Mesenteric fat pad (tissue), 1 donor: Measurements from ENCODE around the gene MCM3AP. TPM values are rescaled to one million over a fixed set of nuclear protein-coding genes. Genes with fewer than 3 reads are reported as not detected.

Source experiments
- DNase-seq: peaks from one replicate; pipeline ENCODE4 v3.0.0-alpha.2; 2020; ENCODE audit warnings: low spot score
- total RNA-seq: library from RNA; stranded (reverse); fragmentation: NEBNext Ultra II Directional; extraction: Animal tissue kit (Norgen Biotek cat#: 25700); gene quantifications from one replicate; pipeline ENCODE4 v1.2.1, GENCODE V29; 2021
- donor health status: DM: yes; HTN: yes; CAD: no.

Gene MCM3AP
- total RNA-seq, 1 donor from 2014 or later: 89.8 TPM

GRCh38 chr21:46274797-46275390, 10.5 kb downstream of the MCM3AP start:
- no peak for DNase-seq

GRCh38 chr21:46273341-46273740, 12.1 kb downstream of the MCM3AP start:
- no peak for DNase-seq

GRCh38 chr21:46269466-46269865, 15.9 kb downstream of the MCM3AP start:
- DNase-seq: no peak

- no peak for DNase-seq
Measured at GRCh38 chr21:46268371-46268770, 17.0 kb downstream of the MCM3AP start.

- no peak for DNase-seq
Measured at GRCh38 chr21:46266946-46267345, 18.5 kb downstream of the MCM3AP start.

- no peak for DNase-seq
Measured at GRCh38 chr21:46265736-46266525, 19.5 kb downstream of the MCM3AP start.

GRCh38 chr21:46264690-46265144, 20.7 kb downstream of the MCM3AP start:
- DNase-seq: no peak

GRCh38 chr21:46264046-46264689, 21.2 kb downstream of the MCM3AP start:
- DNase-seq: no peak

- peak; percentile 71 for DNase-seq
Measured at GRCh38 chr21:46256501-46256994, 28.9 kb downstream of the MCM3AP start.

- peak; percentile 49 for DNase-seq
Measured at GRCh38 chr21:46255758-46256337, 29.6 kb downstream of the MCM3AP start.

- DNase-seq: peak; percentile 62
Measured at GRCh38 chr21:46255166-46255565, 30.2 kb downstream of the MCM3AP start.

- DNase-seq: peak; percentile 80
Measured at GRCh38 chr21:46254208-46254975, 31.0 kb downstream of the MCM3AP start.

- DNase-seq: peak; percentile 12
Measured at GRCh38 chr21:46253610-46254124, 31.7 kb downstream of the MCM3AP start.

- DNase-seq: peak; percentile 8
Measured at GRCh38 chr21:46252840-46253239, 32.6 kb downstream of the MCM3AP start.

- peak; percentile 51 for DNase-seq
Measured at GRCh38 chr21:46250146-46250725, 35.2 kb downstream of the MCM3AP start.

GRCh38 chr21:46248827-46249226, 36.6 kb downstream of the MCM3AP start:
- DNase-seq: no peak

- DNase-seq: no peak
Measured at GRCh38 chr21:46248422-46248782, 37.0 kb downstream of the MCM3AP start.

GRCh38 chr21:46247699-46248421, 37.6 kb downstream of the MCM3AP start:
- peak; percentile 62 for DNase-seq

GRCh38 chr21:46246345-46246744, 39.1 kb downstream of the MCM3AP start:
- peak; percentile 55 for DNase-seq
